ENCODE results near the gene STYX. TPM values are rescaled to one million over a fixed set of nuclear protein-coding genes. Genes with fewer than 3 reads are reported as not detected.

Gene STYX
- total RNA-seq, 2 experiments from 2014 or later = 15.3 to 16.2 TPM

GRCh38 chr14:52711666-52712065 lies 18.3 kb upstream of the STYX start:
- TF ChIP-seq CTCF (IDR thresholded peaks at IDR 0.05) = no peak
- H3K36me3 Mint-ChIP-seq (ENCODE audit: low read depth) = peaks cover 94% of the 10 kb centered on the region
- intact Hi-C loops (cut with DNase I, micrococcal nuclease) = no loop called here
- no peaks in the 10 kb centered on the region for H3K9me3 Mint-ChIP-seq
- DNase-seq (no peak), ATAC-seq (ENCODE audit: poor library complexity) (no peak)
- no peak overlapping the region for H3K27ac Mint-ChIP-seq
- H3K27me3 ChIP-seq (ENCODE audit: control insufficient read depth in 1 of 2, insufficient read depth in 2 of 2, low read length in 2 of 2) = no peaks in the 10 kb centered on the region
- POLR2A ChIA-PET = interaction anchor here (0.6 to 2.7 kb wide), 4 partner anchors 25 to 33 kb away, joined by 3 to 12 read pairs (median 3); no protein-coding TSS in a partner anchor
- peaks cover 73% of the 10 kb centered on the region for H3K36me3 ChIP-seq (ENCODE audit: insufficient read depth, low read length)
- no peak overlapping the region for H3K4me3 Mint-ChIP-seq
- H3K9me3 ChIP-seq (ENCODE audit: control insufficient read depth in 1 of 2, insufficient read depth in 1 of 2, low read length in 2 of 2) = no peaks in the 10 kb centered on the region
- no peaks in the 10 kb centered on the region for H3K27me3 Mint-ChIP-seq
- H3K4me1 Mint-ChIP-seq (ENCODE audit: low read depth) = peaks cover 41% of the 10 kb centered on the region
- peaks cover 4% of the 10 kb centered on the region for H3K4me1 ChIP-seq (ENCODE audit: insufficient read depth, low read length)
- no peak overlapping the region for H3K27ac ChIP-seq (ENCODE audit: low read depth in 1 of 2, low read length in 2 of 2)
- H3K4me3 ChIP-seq (ENCODE audit: low read length) = no peak overlapping the region
- CTCF ChIA-PET = interaction anchor here (0.8 kb wide), 1 partner anchor 12 kb away, joined by 4 read pairs; no protein-coding TSS in a partner anchor

GRCh38 chr14:52716155-52716554 lies 13.8 kb upstream of the STYX start:
- no peak overlapping the region for H3K4me3 Mint-ChIP-seq
- Histone ChIP-seq H3K4me3 (ENCODE audit: low read length) (no peak overlapping the region), H3K9me3 (ENCODE audit: control insufficient read depth in 1 of 2, insufficient read depth in 1 of 2, low read length in 2 of 2) (no peaks in the 10 kb centered on the region), H3K4me1 (ENCODE audit: insufficient read depth, low read length) (no peaks in the 10 kb centered on the region), H3K27ac (ENCODE audit: low read depth in 1 of 2, low read length in 2 of 2) (no peak overlapping the region), H3K27me3 (ENCODE audit: control insufficient read depth in 1 of 2, insufficient read depth in 2 of 2, low read length in 2 of 2) (no peaks in the 10 kb centered on the region), H3K36me3 (ENCODE audit: insufficient read depth, low read length) (peaks cover 79% of the 10 kb centered on the region)
- no peak overlapping the region for H3K27ac Mint-ChIP-seq
- no peak for ATAC-seq (ENCODE audit: poor library complexity)
- H3K36me3 Mint-ChIP-seq (ENCODE audit: low read depth) = peaks cover 89% of the 10 kb centered on the region
- peaks cover 3% of the 10 kb centered on the region for H3K4me1 Mint-ChIP-seq (ENCODE audit: low read depth)
- CTCF ChIA-PET = interaction anchor here (1.2 kb wide), 1 partner anchor 20 kb away, joined by 5 read pairs; no protein-coding TSS in a partner anchor
- no peaks in the 10 kb centered on the region for H3K27me3 Mint-ChIP-seq
- POLR2A ChIA-PET = interaction anchor here (1.9 kb wide), 2 partner anchors 13 to 26 kb away, joined by 4 to 6 read pairs; partner anchors contain the start of gene STYX
- intact Hi-C loops (cut with DNase I, micrococcal nuclease) = no loop called here
- DNase-seq = no peak
- H3K9me3 Mint-ChIP-seq = no peaks in the 10 kb centered on the region
- no peak for TF ChIP-seq CTCF (IDR thresholded peaks at IDR 0.05)

- ChIA-PET POLR2A (interaction anchor here (1.0 to 4.1 kb wide), 3 partner anchors 16 to 28 kb away, joined by 3 to 29 read pairs (median 7); partner anchors contain the start of gene ERO1A), CTCF (interaction anchor here (0.6 to 1.9 kb wide), 4 partner anchors 12 to 32 kb away, joined by 3 to 4 read pairs (median 4); partner anchors contain the start of gene ERO1A)
- H3K27me3 ChIP-seq (ENCODE audit: control insufficient read depth in 1 of 2, insufficient read depth in 2 of 2, low read length in 2 of 2) = no peaks in the 10 kb centered on the region
- Mint-ChIP-seq H3K9me3 (no peaks in the 10 kb centered on the region), H3K36me3 (ENCODE audit: low read depth) (peaks cover 83% of the 10 kb centered on the region), H3K4me3 (no peak overlapping the region), H3K4me1 (ENCODE audit: low read depth) (peaks cover 36% of the 10 kb centered on the region), H3K27ac (peak overlapping the region; percentile 58), H3K27me3 (no peaks in the 10 kb centered on the region)
- ATAC-seq (ENCODE audit: poor library complexity) (no peak), DNase-seq (no peak)
- peaks cover 3% of the 10 kb centered on the region for H3K4me1 ChIP-seq (ENCODE audit: insufficient read depth, low read length)
- no peak for TF ChIP-seq CTCF (IDR thresholded peaks at IDR 0.05)
- H3K4me3 ChIP-seq (ENCODE audit: low read length) = no peak overlapping the region
- no peak overlapping the region for H3K27ac ChIP-seq (ENCODE audit: low read depth in 1 of 2, low read length in 2 of 2)
- no peaks in the 10 kb centered on the region for H3K9me3 ChIP-seq (ENCODE audit: control insufficient read depth in 1 of 2, insufficient read depth in 1 of 2, low read length in 2 of 2)
- peaks cover 77% of the 10 kb centered on the region for H3K36me3 ChIP-seq (ENCODE audit: insufficient read depth, low read length)
- intact Hi-C loops (cut with DNase I, micrococcal nuclease) = loop anchor here in 1 of 2 experiments (2.0 kb wide), 1 partner anchor 15 kb away; no protein-coding TSS in a partner anchor
Observed at GRCh38 chr14:52723514-52724359, 6.2 kb upstream of the STYX start.
